H1 (cell line): ENCODE data around the gene TTC13. TPM values are rescaled to one million over a fixed set of nuclear protein-coding genes. Genes with fewer than 3 reads are reported as not detected.

Experiments used
- CBX8 ChIP-seq: fragments of 300-800, 300-1000 bp; sonication (generic); IDR thresholded peaks from 2 replicates; pipeline ENCODE4 v1.7.1; 2016; ENCODE audit warnings: low read depth, low read length, borderline replicate concordance
- GTF2F1 ChIP-seq: IDR thresholded peaks from 2 replicates; pipeline ENCODE4 v1.6.1; 2012; ENCODE audit warnings: low read depth, low read length, improper control_type of control experiment, borderline replicate concordance
- JUND ChIP-seq: IDR thresholded peaks from 2 replicates; pipeline ENCODE4 v1.6.1; 2011; ENCODE audit warnings: mild to moderate bottlenecking, improper control_type of control experiment, low read length
- NRF1 ChIP-seq: IDR thresholded peaks from 2 replicates; pipeline ENCODE4 v1.6.1; 2011; ENCODE audit warnings: mild to moderate bottlenecking, low read depth, low read length, improper control_type of control experiment
- SIRT6 ChIP-seq: IDR thresholded peaks from one replicate; pipeline ENCODE4 v1.7.1; 2012; ENCODE audit warnings: low read length, inconsistent platforms
- polyA plus RNA-seq, 7 experiments: library from polyadenylated mRNA; depleted of rRNA in 3 of 7; stranded (reverse) in 5 of 7; unstranded in 2 of 7; fragments of >200 nt in 5 of 7; fragments of 200-250 nt in 2 of 7; gene quantifications; 1 replicate in 5 of 7; 2 replicates in 1 of 7; 4 replicates in 1 of 7; pipeline versions ENCODE4 v1.2.1 to v1.2.3, GENCODE V29; 2011 to 2013; ENCODE audit warnings: missing spikeins in 2 of 7, mixed read lengths in 2 of 7
- total RNA-seq: library from RNA; stranded (reverse); fragmentation: NEBNext Ultra II Directional; extraction: Animal tissue kit (Norgen Biotek cat#: 25700); gene quantifications from 2 replicates; pipeline ENCODE4 v1.2.1, GENCODE V29; 2021
- TF ChIP-seq, protein P1 (sequence below): IDR thresholded peaks from 2 replicates; pipeline ENCODE4 v1.6.1; 2012; ENCODE audit warnings: inconsistent platforms

Gene TTC13
- total and polyA plus RNA-seq, 2 of the 8 experiments (the other 6 are each of a cell fraction or from before 2014, with no cell fraction given) = 3.1 to 7.1 TPM

DNA sequence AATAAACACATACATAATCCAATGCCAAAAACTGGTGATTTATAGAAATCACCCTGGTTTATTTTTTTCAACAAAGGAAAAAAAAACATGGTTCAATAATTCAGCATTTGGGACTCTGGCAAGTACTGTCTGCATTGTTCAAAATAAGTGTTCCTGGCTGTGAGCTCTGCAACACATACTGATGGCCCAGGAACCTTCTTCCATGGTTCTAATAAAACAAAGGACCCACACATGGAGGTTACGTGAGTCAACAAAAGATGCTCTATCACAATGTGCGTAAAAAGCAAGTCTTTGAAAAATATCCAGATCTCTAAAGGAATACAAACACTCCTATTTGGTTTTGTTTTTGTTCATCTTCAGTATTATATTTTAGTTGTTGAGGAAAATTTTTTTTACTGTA lies 72.4 kb downstream of the TTC13 start (continued):
- TF ChIP-seq, protein P1, sequence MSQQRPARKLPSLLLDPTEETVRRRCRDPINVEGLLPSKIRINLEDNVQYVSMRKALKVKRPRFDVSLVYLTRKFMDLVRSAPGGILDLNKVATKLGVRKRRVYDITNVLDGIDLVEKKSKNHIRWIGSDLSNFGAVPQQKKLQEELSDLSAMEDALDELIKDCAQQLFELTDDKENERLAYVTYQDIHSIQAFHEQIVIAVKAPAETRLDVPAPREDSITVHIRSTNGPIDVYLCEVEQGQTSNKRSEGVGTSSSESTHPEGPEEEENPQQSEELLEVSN = no peak
- no peak for TF ChIP-seq JUND
- no peak for TF ChIP-seq NRF1
- TF ChIP-seq GTF2F1 = no peak
- TF ChIP-seq CBX8 = no peak
- TF ChIP-seq SIRT6 = no peak
- TF ChIP-seq, all 59 proteins: peak for 0
